CD14-positive monocyte (primary cell): ENCODE results near the gene HAX1. TPM values are rescaled to one million over a fixed set of nuclear protein-coding genes. Genes with fewer than 3 reads are reported as not detected.

Source experiments
- DNase-seq, 3 donors: peaks; one replicate each; pipeline ENCODE4 v3.0.0-alpha.2; 2011 to 2022
- H2AFZ ChIP-seq: 2 replicates; pipeline ENCODE4 v1.6.0; 2012; ENCODE audit warnings: mild to moderate bottlenecking, low read depth, low read length, inconsistent platforms; ENCODE audit not compliant: insufficient read depth, poor library complexity, severe bottlenecking
- H3K27ac ChIP-seq, 2 donors: 1 replicate in 1 of 2; 2 replicates in 1 of 2; pipeline ENCODE4 v1.5.1; 2012 to 2013; ENCODE audit warnings: low read length in 2 of 2, control low read depth in 1 of 2, inconsistent platforms in 1 of 2, low read depth in 1 of 2, mild to moderate bottlenecking in 1 of 2
- H3K27me3 ChIP-seq, 2 donors: one replicate each; pipeline versions ENCODE4 v1.6.0 to v1.6.1; 2011 to 2013; ENCODE audit warnings: low read length in 2 of 2; ENCODE audit not compliant: control insufficient read depth in 2 of 2, insufficient read depth in 2 of 2
- H3K36me3 ChIP-seq, 2 donors: replicated peaks in 1 of 2; 1 replicate in 1 of 2; 2 replicates in 1 of 2; pipeline versions ENCODE4 v1.5.1 to v1.6.1; 2012 to 2013; ENCODE audit warnings: low read length in 2 of 2, control low read depth in 1 of 2, inconsistent platforms in 1 of 2, mild to moderate bottlenecking in 1 of 2; ENCODE audit not compliant: insufficient read depth in 2 of 2, control insufficient read depth in 1 of 2
- H3K4me1 ChIP-seq, 2 donors: 1 replicate in 1 of 2; 2 replicates in 1 of 2; pipeline versions ENCODE4 v1.5.1 to v1.6.1; 2012 to 2013; ENCODE audit warnings: low read length in 2 of 2, control low read depth in 1 of 2, inconsistent platforms in 1 of 2, mild to moderate bottlenecking in 1 of 2, moderate library complexity in 1 of 2; ENCODE audit not compliant: insufficient read depth in 2 of 2, control insufficient read depth in 1 of 2
- H3K4me2 ChIP-seq: replicated peaks from 2 replicates; pipeline ENCODE3; 2012; ENCODE audit warnings: low read length, moderate library complexity, mild to moderate bottlenecking; ENCODE audit not compliant: poor library complexity, severe bottlenecking; ENCODE audit errors: extremely low read depth
- H3K4me3 ChIP-seq, 3 experiments: fragments of 200-600 bp in 1 of 3; sonication (generic) in 1 of 3; replicated peaks in 1 of 3; 1 replicate in 2 of 3; 2 replicates in 1 of 3; pipeline ENCODE4 v1.5.1; 2011 to 2013; ENCODE audit warnings: low read length in 3 of 3, mild to moderate bottlenecking in 3 of 3, control low read depth in 2 of 3, low read depth in 2 of 3, inconsistent platforms in 1 of 3, moderate library complexity in 1 of 3
- H3K79me2 ChIP-seq: 2 replicates; pipeline ENCODE4 v1.6.0; 2012; ENCODE audit warnings: mild to moderate bottlenecking, control low read depth, inconsistent platforms, low read length, moderate library complexity; ENCODE audit not compliant: insufficient read depth
- H3K9ac ChIP-seq: 2 replicates; pipeline ENCODE4 v1.6.0; 2017; ENCODE audit warnings: low read length, mild to moderate bottlenecking; ENCODE audit not compliant: insufficient read depth, poor library complexity, severe bottlenecking
- H3K9me3 ChIP-seq, 2 donors: replicated peaks in 1 of 2; 1 replicate in 1 of 2; 2 replicates in 1 of 2; pipeline versions ENCODE4 v1.5.1 to v1.6.1; 2012 to 2013; ENCODE audit warnings: low read length in 2 of 2, control low read depth in 1 of 2; ENCODE audit not compliant: control insufficient read depth in 1 of 2, insufficient read depth in 1 of 2
- H4K20me1 ChIP-seq: 2 replicates; pipeline ENCODE4 v1.6.0; 2012; ENCODE audit warnings: mild to moderate bottlenecking, low read length, control low read depth, moderate library complexity; ENCODE audit not compliant: insufficient read depth
- H3K27ac Mint-ChIP-seq, 7 donors: one replicate each; pipeline ENCODE4 v1.8.0; 2020; ENCODE audit warnings: mild to moderate bottlenecking in 7 of 7, mixed read lengths in 7 of 7, moderate library complexity in 6 of 7, inconsistent platforms in 2 of 7
- H3K27me3 Mint-ChIP-seq, 3 donors: one replicate each; pipeline ENCODE4 v1.8.0; 2021 to 2022; ENCODE audit warnings: low read depth in 3 of 3, mild to moderate bottlenecking in 3 of 3, mixed read lengths in 3 of 3, moderate library complexity in 3 of 3, inconsistent platforms in 1 of 3
- H3K36me3 Mint-ChIP-seq, 2 donors: one replicate each; pipeline ENCODE4 v1.8.0; 2020; ENCODE audit warnings: mixed read lengths in 2 of 2, inconsistent platforms in 1 of 2, mild to moderate bottlenecking in 1 of 2
- H3K4me1 Mint-ChIP-seq: one replicate; pipeline ENCODE4 v1.8.0; 2020; ENCODE audit warnings: mild to moderate bottlenecking, mixed read lengths
- H3K4me3 Mint-ChIP-seq, 2 donors: one replicate each; pipeline ENCODE4 v1.8.0; 2020; ENCODE audit warnings: mild to moderate bottlenecking in 2 of 2, mixed read lengths in 2 of 2, moderate library complexity in 1 of 2
- H3K9me3 Mint-ChIP-seq, 7 donors: one replicate each; pipeline ENCODE4 v1.8.0; 2020 to 2022; ENCODE audit warnings: mixed read lengths in 7 of 7, mild to moderate bottlenecking in 6 of 7, moderate library complexity in 6 of 7, inconsistent platforms in 2 of 7
- CTCF ChIP-seq: fragments of 200-600 bp; IDR thresholded peaks from one replicate; pipeline ENCODE4 v1.8.0; 2022; ENCODE audit warnings: antibody characterized with exemption, mild to moderate bottlenecking
- WGBS: methylation state at CpG from one replicate; pipeline ENCODE4 v1.1.5; 2013; ENCODE audit warnings: missing lambda C conversion rate; ENCODE audit not compliant: insufficient coverage; 5-methylcytosine and 5-hydroxymethylcytosine counted together
- intact Hi-C, 2 donors: fragments of 100-400 bp; cut with micrococcal nuclease; formaldehyde crosslinking; loops; one replicate each; pipeline versions ENCODE4 v1.15.0 to v1.15.1; 2023
- polyA minus RNA-seq: library from RNA; depleted of rRNA, polyadenylated mRNA; stranded (reverse); fragments of >200 nt; gene quantifications from 2 replicates; pipeline ENCODE4 v1.2.3, GENCODE V29; 2012
- polyA plus RNA-seq, 3 donors: library from polyadenylated mRNA; depleted of rRNA in 1 of 3; unstranded in 2 of 3; stranded (reverse) in 1 of 3; fragments of 300-500 nt in 2 of 3; fragments of >200 nt in 1 of 3; fragmentation: Illumina TruSeq in 2 of 3; gene quantifications; 1 replicate in 2 of 3; 2 replicates in 1 of 3; pipeline ENCODE4 v1.2.3, GENCODE V29; 2012 to 2021
- total RNA-seq, 12 experiments: library from RNA in 1 of 12; stranded (reverse) in 1 of 12; fragments of 120-200 nt in 1 of 12; gene quantifications; one replicate each; pipeline ENCODE4 v1.2.4 and lab custom pipeline; 2013 to 2026; ENCODE audit warnings: mixed read lengths in 6 of 12, inconsistent platforms in 1 of 12

Gene HAX1
- 79.4 TPM for total RNA-seq (2013)
- polyA plus RNA-seq (10 to 100 TPM; 51.4 to 94.9 (median 91.7) TPM), polyA minus RNA-seq (24.9 and 43.8 TPM in 2 replicates), total RNA-seq (lab: John Stamatoyannopoulos, UW) (16.7 to 36.8 (median 27.4) reads per million in 11 experiments)

- Histone ChIP-seq H3K79me2 (peaks cover 13% of the 10 kb centered on the region), H3K4me2 (peak within 1 kb of the TSS; percentile 99), H3K27me3 (no peaks in the 10 kb centered on the region), H2AFZ (peak within 1 kb of the TSS; percentile 88), H3K27ac (peak within 1 kb of the TSS; percentile 88 to 94), H4K20me1 (no peaks in the 10 kb centered on the region), H3K9me3 (no peaks in the 10 kb centered on the region), H3K36me3 (peaks cover 33 to 58% of the 10 kb centered on the region in 2 donors), H3K4me1 (peaks cover 16 to 20% of the 10 kb centered on the region in 2 donors), H3K9ac (peak within 1 kb of the TSS; percentile 87), H3K4me3 (peak within 1 kb of the TSS; percentile 71 to 93 (median 76))
- DNase-seq = peak; percentile 98 to 99 (median 99)
- intact Hi-C loops = loop anchor here (5.0 kb wide), 4 partner anchors 50 to 280 kb away; partner anchors contain the start of genes RPS27 (in 1 of the 2) and UBAP2L (in 1 of the 2)
- under 1% methylated on average over 35 of the region's 47 CpGs for WGBS
- peak within 1 kb of the TSS; percentile 96 to 99 (median 97) for H3K27ac Mint-ChIP-seq
- TF ChIP-seq CTCF = peak; percentile 83
- H3K4me3 Mint-ChIP-seq = peak within 1 kb of the TSS; percentile 95 to 98
- H3K36me3 Mint-ChIP-seq = peaks cover 41 to 59% of the 10 kb centered on the region in 2 donors
- no peaks in the 10 kb centered on the region for H3K9me3 Mint-ChIP-seq
- peaks cover 0 to 3% (median 0%) of the 10 kb centered on the region in 3 donors for H3K27me3 Mint-ChIP-seq
- H3K4me1 Mint-ChIP-seq = peaks cover 23% of the 10 kb centered on the region
These were observed at the start of gene HAX1 for GRCh38 chr1:154272217-154272998. Gene HAX1, plus strand, starts transcription at chr1:154272629. Its CDS starts 95 bp downstream, at chr1:154272724.

- Histone ChIP-seq H3K4me2 (no peak overlapping the region), H3K79me2 (peaks cover 96% of the 10 kb centered on the region), H3K9me3 (no peaks in the 10 kb centered on the region), H3K4me3 (peak overlapping the region in 1 of 3 experiments; percentile 92), H2AFZ (no peak overlapping the region), H4K20me1 (peaks cover 42% of the 10 kb centered on the region), H3K27ac (peak overlapping the region in 1 of 2 donors; percentile 87), H3K36me3 (peaks cover 22 to 48% of the 10 kb centered on the region in 2 donors), H3K27me3 (no peaks in the 10 kb centered on the region), H3K9ac (no peak overlapping the region), H3K4me1 (peaks cover 31 to 43% of the 10 kb centered on the region in 2 donors)
- no peak for DNase-seq
- Mint-ChIP-seq H3K27ac (peak overlapping the region in 2 of 7 donors; percentile 50 to 71), H3K27me3 (peaks cover 0 to 5% (median 0%) of the 10 kb centered on the region in 3 donors), H3K4me1 (peaks cover 56% of the 10 kb centered on the region), H3K36me3 (peaks cover 34 to 46% of the 10 kb centered on the region in 2 donors), H3K4me3 (no peak overlapping the region), H3K9me3 (no peaks in the 10 kb centered on the region)
- intact Hi-C loops = loop anchor here in 1 of 2 donors (5.0 kb wide), 3 partner anchors 41 to 334 kb away; partner anchors contain the start of genes HAX1 and UBE2Q1
- WGBS = no CpG with 5 or more reads among the region's 1 CpG
- TF ChIP-seq CTCF = no peak
These were observed 49.5 kb upstream of the HAX1 start for GRCh38 chr1:154222918-154223317.
